HepG2 (cell line): ENCODE data around the gene TH. TPM values are rescaled to one million over a fixed set of nuclear protein-coding genes. Genes with fewer than 3 reads are reported as not detected.

Experiments used
- CHD2 ChIP-seq: IDR thresholded peaks from 2 replicates; pipeline ENCODE4 v1.6.1; 2011; ENCODE audit warnings: low read depth, low read length, improper control_type of control experiment
- GABPA ChIP-seq, 2 experiments: IDR thresholded peaks; 2 replicates each; pipeline ENCODE4 v1.6.1; 2011 to 2016; ENCODE audit warnings: low read depth in 2 of 2, low read length in 1 of 2, missing biosample characterization in 1 of 2, missing genetic modification characterization in 1 of 2
- GTF2F1 ChIP-seq: fragments of 150-350 bp; IDR thresholded peaks from 2 replicates; pipeline ENCODE4 v1.6.1; 2014; ENCODE audit warnings: low read length
- HMGA1 ChIP-seq: sonication (generic); formaldehyde crosslinking; conservative IDR thresholded peaks from 2 replicates; pipeline ENCODE4 v1.4.0; 2020; ENCODE audit warnings: missing genetic modification reagents
- HOXA7 ChIP-seq: sonication (generic); formaldehyde crosslinking; IDR thresholded peaks from 2 replicates; pipeline ENCODE4 v1.8.1; 2022; ENCODE audit warnings: mild to moderate bottlenecking, missing genetic modification reagents, moderate library complexity
- KLF12 ChIP-seq: sonication (generic); formaldehyde crosslinking; IDR thresholded peaks from 2 replicates; pipeline ENCODE4 v1.4.0; 2020; ENCODE audit warnings: missing genetic modification reagents, borderline replicate concordance
- KLF15 ChIP-seq: sonication (generic); formaldehyde crosslinking; IDR thresholded peaks from 2 replicates; pipeline ENCODE4 v1.8.1; 2023; ENCODE audit warnings: borderline replicate concordance, mild to moderate bottlenecking, inconsistent platforms, missing genetic modification reagents, mixed read lengths
- MAF1 ChIP-seq: sonication (generic); formaldehyde crosslinking; IDR thresholded peaks from 2 replicates; pipeline ENCODE4 v1.5.0; 2020; ENCODE audit warnings: missing genetic modification reagents, borderline replicate concordance
- MEIS2 ChIP-seq: sonication (generic); formaldehyde crosslinking; IDR thresholded peaks from 2 replicates; pipeline ENCODE4 v1.9.0; 2021; ENCODE audit warnings: mild to moderate bottlenecking, missing genetic modification reagents
- NFRKB ChIP-seq: fragments of 450-650 bp; IDR thresholded peaks from 2 replicates; pipeline ENCODE4 v1.6.1; 2017
- NR3C1 ChIP-seq: sonication (generic); formaldehyde crosslinking; IDR thresholded peaks from 2 replicates; pipeline ENCODE4 v1.4.0; 2020; ENCODE audit warnings: missing genetic modification reagents
- PAF1 ChIP-seq: IDR thresholded peaks from 2 replicates; pipeline ENCODE4 v1.6.1; 2016; ENCODE audit warnings: missing genetic modification reagents, missing compliant biosample characterization
- PAWR ChIP-seq: sonication (generic); formaldehyde crosslinking; IDR thresholded peaks from 2 replicates; pipeline ENCODE4 v1.4.0; 2020; ENCODE audit warnings: missing genetic modification reagents, mild to moderate bottlenecking, borderline replicate concordance
- POLR2A ChIP-seq, 2 experiments: IDR thresholded peaks; 2 replicates each; pipeline ENCODE4 v1.6.1; 2011; ENCODE audit warnings: low read depth in 2 of 2, low read length in 2 of 2, mild to moderate bottlenecking in 1 of 2, moderate library complexity in 1 of 2; ENCODE audit not compliant: insufficient read depth in 1 of 2
- RBM22 ChIP-seq: fragments of 200-400 bp; formaldehyde crosslinking; optimal IDR thresholded peaks from 2 replicates; pipeline ENCODE3; 2017; ENCODE audit warnings: mild to moderate bottlenecking, low read length, moderate library complexity
- SKI ChIP-seq: fragments of 450-650 bp; IDR thresholded peaks from one replicate; pipeline ENCODE4 v1.6.1; 2018; ENCODE audit warnings: mild to moderate bottlenecking; ENCODE audit not compliant: partially characterized antibody
- STAT6 ChIP-seq: sonication (generic); formaldehyde crosslinking; IDR thresholded peaks from 2 replicates; pipeline ENCODE4 v1.4.0; 2020; ENCODE audit warnings: missing genetic modification reagents, mild to moderate bottlenecking, borderline replicate concordance
- TBL1XR1 ChIP-seq: fragments of 150-350 bp; IDR thresholded peaks from 2 replicates; pipeline ENCODE4 v1.6.1; 2014; ENCODE audit warnings: borderline replicate concordance, low read length; ENCODE audit not compliant: partially characterized antibody
- TIGD3 ChIP-seq: sonication (generic); formaldehyde crosslinking; IDR thresholded peaks from 2 replicates; pipeline ENCODE4 v1.5.1; 2020; ENCODE audit warnings: mild to moderate bottlenecking, missing genetic modification reagents, borderline replicate concordance
- U2AF1 ChIP-seq: fragments of 200-400 bp; formaldehyde crosslinking; optimal IDR thresholded peaks from 2 replicates; pipeline ENCODE3; 2017; ENCODE audit warnings: mild to moderate bottlenecking, low read depth, low read length
- ZBTB21 ChIP-seq: sonication (generic); formaldehyde crosslinking; IDR thresholded peaks from 2 replicates; pipeline ENCODE4 v1.4.0; 2020; ENCODE audit warnings: missing genetic modification reagents
- ZBTB26 ChIP-seq: IDR thresholded peaks from 2 replicates; pipeline ENCODE4 v1.6.1; 2016; ENCODE audit warnings: missing compliant biosample characterization, missing genetic modification reagents, borderline replicate concordance
- ZNF143 ChIP-seq: sonication (generic); formaldehyde crosslinking; IDR thresholded peaks from 2 replicates; pipeline ENCODE4 v1.4.0; 2020; ENCODE audit warnings: missing genetic modification reagents
- ZNF335 ChIP-seq: sonication (generic); formaldehyde crosslinking; IDR thresholded peaks from 2 replicates; pipeline ENCODE4 v1.4.0; 2020; ENCODE audit warnings: missing genetic modification reagents
- ZNF556 ChIP-seq: sonication (generic); formaldehyde crosslinking; IDR thresholded peaks from 2 replicates; pipeline ENCODE4 v1.4.0; 2020; ENCODE audit warnings: mild to moderate bottlenecking, missing genetic modification reagents, borderline replicate concordance
- ZNF615 ChIP-seq: sonication (generic); formaldehyde crosslinking; IDR thresholded peaks from 2 replicates; pipeline ENCODE4 v1.5.0; 2020; ENCODE audit warnings: mild to moderate bottlenecking, missing genetic modification reagents, borderline replicate concordance
- ZNF850 ChIP-seq: sonication (generic); formaldehyde crosslinking; conservative IDR thresholded peaks from 2 replicates; pipeline ENCODE4 v1.9.0; 2021; ENCODE audit warnings: mild to moderate bottlenecking, missing genetic modification reagents
- polyA plus RNA-seq, 8 experiments: library from polyadenylated mRNA; depleted of rRNA in 3 of 8; stranded (reverse) in 7 of 8; unstranded in 1 of 8; fragments of >200 nt; fragmentation: Illumina TruSeq in 4 of 8; extraction: Trizol in 4 of 8; gene quantifications; 2 replicates each; pipeline versions ENCODE4 v1.2.1 to v1.2.3, GENCODE V29; 2011 to 2016; ENCODE audit warnings: low read depth in 4 of 8, missing spikeins in 1 of 8, mixed read lengths in 1 of 8; ENCODE audit not compliant: insufficient read depth in 1 of 8
- total RNA-seq, 5 experiments: library from RNA; depleted of rRNA; stranded (reverse); fragments of >200 nt; fragmentation: Illumina TruSeq; extraction: Trizol; gene quantifications; 2 replicates each; pipeline ENCODE4 v1.2.3, GENCODE V29; 2016; ENCODE audit warnings: low read depth in 1 of 5

The TH gene
- total and polyA plus RNA-seq, 2 of the 13 experiments (the other 11 are each of a cell fraction or from before 2014, with no cell fraction given) = 0.36 TPM; not detected in 1

GRCh38 chr11:2203440-2204259 is 32.0 kb upstream of the TH start (continued):
- no peak for TF ChIP-seq ZBTB26 (CRISPR knock-in tag)
- no peak for TF ChIP-seq HOXA7
- no peak for TF ChIP-seq PAWR (CRISPR knock-in tag)
- TF ChIP-seq RBM22 = peak; percentile 59
- no peak for TF ChIP-seq ZBTB21 (CRISPR knock-in tag)
- no peak for TF ChIP-seq TBL1XR1
- TF ChIP-seq HMGA1 = no peak
- TF ChIP-seq SKI = no peak
- no peak for TF ChIP-seq ZNF335 (CRISPR knock-in tag)
- no peak for TF ChIP-seq KLF15 (CRISPR knock-in tag)
- TF ChIP-seq ZNF556 = no peak
- no peak for TF ChIP-seq POLR2A (IDR thresholded peaks at IDR 0.05; ENCODE audit: insufficient read depth in 1 of 2, low read depth in 2 of 2, low read length in 2 of 2)
- TF ChIP-seq ZNF143 (CRISPR knock-in tag) = 0 out of 2 replicates have a peak, but pooled peaks have one; percentile 26
- no peak for TF ChIP-seq NR3C1 (CRISPR knock-in tag)
- no peak for TF ChIP-seq PAF1 (CRISPR knock-in tag)
- TF ChIP-seq STAT6 (CRISPR knock-in tag) = peak; percentile 29; the same call in 1 of the 2 replicates
- TF ChIP-seq GTF2F1 = no peak
- TF ChIP-seq ZNF615 (CRISPR knock-in tag) = no peak
- TF ChIP-seq NFRKB = no peak
- no peak for TF ChIP-seq GABPA (IDR thresholded peaks at IDR 0.05; ENCODE audit: low read depth, low read length)
- no peak for TF ChIP-seq GABPA (CRISPR knock-in tag; IDR thresholded peaks at IDR 0.05; ENCODE audit: low read depth)
- TF ChIP-seq MEIS2 (CRISPR knock-in tag) = peak; percentile 70
- TF ChIP-seq KLF12 (CRISPR knock-in tag) = peak; percentile 89; the same call in 1 of the 2 replicates
- TF ChIP-seq TIGD3 (CRISPR knock-in tag) = no peak
- no peak for TF ChIP-seq U2AF1
- no peak for TF ChIP-seq MAF1 (CRISPR knock-in tag)
- no peak for TF ChIP-seq ZNF850
- no peak for TF ChIP-seq CHD2
